Measurements from ENCODE around the gene LRIT3.

DNA sequence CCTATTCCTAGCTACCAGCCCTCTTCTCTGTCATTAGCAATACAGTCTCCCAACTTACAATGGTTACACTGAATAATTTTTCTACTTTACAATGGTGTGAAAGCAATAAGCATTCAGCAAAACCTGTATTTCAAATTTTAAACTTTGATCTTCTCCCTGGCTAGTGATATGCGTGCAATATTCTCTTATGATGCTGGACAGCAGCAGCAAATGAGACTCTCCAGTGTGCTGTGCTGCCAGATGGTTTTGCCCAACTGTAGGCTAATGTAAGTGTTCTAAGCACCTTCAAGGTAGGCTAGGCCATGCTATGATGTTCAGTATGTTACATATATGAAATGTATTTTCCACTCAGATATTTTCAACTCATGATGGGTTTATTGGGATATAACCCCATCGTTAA lies 38.3 kb upstream of the LRIT3 start:
- TF ChIP-seq, protein P1, sequence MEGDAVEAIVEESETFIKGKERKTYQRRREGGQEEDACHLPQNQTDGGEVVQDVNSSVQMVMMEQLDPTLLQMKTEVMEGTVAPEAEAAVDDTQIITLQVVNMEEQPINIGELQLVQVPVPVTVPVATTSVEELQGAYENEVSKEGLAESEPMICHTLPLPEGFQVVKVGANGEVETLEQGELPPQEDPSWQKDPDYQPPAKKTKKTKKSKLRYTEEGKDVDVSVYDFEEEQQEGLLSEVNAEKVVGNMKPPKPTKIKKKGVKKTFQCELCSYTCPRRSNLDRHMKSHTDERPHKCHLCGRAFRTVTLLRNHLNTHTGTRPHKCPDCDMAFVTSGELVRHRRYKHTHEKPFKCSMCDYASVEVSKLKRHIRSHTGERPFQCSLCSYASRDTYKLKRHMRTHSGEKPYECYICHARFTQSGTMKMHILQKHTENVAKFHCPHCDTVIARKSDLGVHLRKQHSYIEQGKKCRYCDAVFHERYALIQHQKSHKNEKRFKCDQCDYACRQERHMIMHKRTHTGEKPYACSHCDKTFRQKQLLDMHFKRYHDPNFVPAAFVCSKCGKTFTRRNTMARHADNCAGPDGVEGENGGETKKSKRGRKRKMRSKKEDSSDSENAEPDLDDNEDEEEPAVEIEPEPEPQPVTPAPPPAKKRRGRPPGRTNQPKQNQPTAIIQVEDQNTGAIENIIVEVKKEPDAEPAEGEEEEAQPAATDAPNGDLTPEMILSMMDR (IDR thresholded peaks at IDR 0.05; ENCODE audit: low read depth, low read length, poor library complexity, severe bottlenecking): no peak
- no peak for TF ChIP-seq EZH2phosphoT487 (IDR thresholded peaks at IDR 0.05; ENCODE audit: borderline replicate concordance, low read length)
